ENCODE data around the gene SLC30A1. TPM values are rescaled to one million over a fixed set of nuclear protein-coding genes. Genes with fewer than 3 reads are reported as not detected.

SLC30A1 gene
- total RNA-seq, 1 experiment from 2014 or later = 9.7 TPM

GRCh38 chr1:211566431-211567025 is 12.4 kb downstream of the SLC30A1 start:
- DNase-seq (ENCODE audit: low read depth, low spot score) (no peak), ATAC-seq (no peak)
- Histone ChIP-seq H4K20me1 (ENCODE audit: insufficient read depth) (no peaks in the 10 kb centered on the region), H3K9me2 (ENCODE audit: insufficient read depth) (no peaks in the 10 kb centered on the region), H2AFZ (ENCODE audit: low read depth, low read length, poor library complexity, severe bottlenecking) (no peak overlapping the region), H3K4me2 (ENCODE audit: low read length) (no peak overlapping the region), H3K9ac (ENCODE audit: low read length) (no peak overlapping the region), H3K4me1 (ENCODE audit: control insufficient read depth in 1 of 2, insufficient read depth in 2 of 2, low read length in 2 of 2) (no peaks in the 10 kb centered on the region), H3K27me3 (ENCODE audit: insufficient read depth, low read length) (no peaks in the 10 kb centered on the region), H3K9me3 (ENCODE audit: control insufficient read depth in 1 of 2, insufficient read depth in 1 of 2, low read depth in 1 of 2, low read length in 2 of 2) (no peaks in the 10 kb centered on the region), H3K79me2 (ENCODE audit: insufficient read depth, low read length) (no peaks in the 10 kb centered on the region), H3K4me3 (replicated peaks in 1 of 2; ENCODE audit: low read depth in 1 of 2, low read length in 2 of 2) (no peak overlapping the region), H3K36me3 (ENCODE audit: control insufficient read depth in 1 of 2, insufficient read depth in 2 of 2, low read length in 2 of 2) (no peaks in the 10 kb centered on the region), H3K27ac (ENCODE audit: low read depth, low read length) (no peak overlapping the region)
- RAD21 ChIA-PET (ENCODE audit: low non-redundant PET in 1 of 2, low total read pairs in 2 of 2, uncharacterized antibody in 2 of 2, unreplicated experiment in 2 of 2) = no interaction called here
- no peak for TF ChIP-seq CBX3 (IDR thresholded peaks at IDR 0.05; ENCODE audit: low read depth)
- TF ChIP-seq SRF (IDR thresholded peaks at IDR 0.05; ENCODE audit: low read depth) = no peak
- no peak for TF ChIP-seq EZH2 (IDR thresholded peaks at IDR 0.05)
- no peak for TF ChIP-seq POLR2AphosphoS5 (IDR thresholded peaks at IDR 0.05; ENCODE audit: low read depth, low read length)
- TF ChIP-seq ZBTB33 (IDR thresholded peaks at IDR 0.05; ENCODE audit: extremely low read depth, insufficient replicate concordance, low read length) = no peak
- no peak for TF ChIP-seq POLR2A (IDR thresholded peaks at IDR 0.05; ENCODE audit: borderline replicate concordance, extremely low read depth, insufficient read depth, insufficient read length)
- TF ChIP-seq YY1 (IDR thresholded peaks at IDR 0.05; ENCODE audit: extremely low read depth, insufficient replicate concordance, low read depth, low read length) = no peak
- no peak for TF ChIP-seq CTCF (IDR thresholded peaks at IDR 0.05 in 2 of 3, conservative IDR thresholded peaks at IDR 0.05 in 1 of 3; ENCODE audit: borderline replicate concordance in 1 of 3, insufficient read depth in 1 of 3, low read depth in 2 of 3, low read length in 2 of 3)
- intact Hi-C loops (cut with micrococcal nuclease) = no loop called here
- POLR2A ChIA-PET = no interaction called here
- CTCF ChIA-PET = no interaction called here
- no TSS peak for BruUV-seq (replicated peaks)

Data from HCT116 (cell line).